Pancreas (tissue), 10 donors: ENCODE measurements around the gene HOXA9. TPM values are rescaled to one million over a fixed set of nuclear protein-coding genes. Genes with fewer than 3 reads are reported as not detected.

Experiments
- ATAC-seq, 4 donors: fragments of 200-7000 bp; cut with Tn5 transposase; one replicate each; pipeline versions ENCODE4 v1.8.0 to v1.9.1; 2020; ENCODE audit warnings: mild to moderate bottlenecking in 4 of 4, moderate library complexity in 4 of 4
- DNase-seq, 6 donors: peaks; one replicate each; pipeline ENCODE4 v3.0.0-alpha.2; 2020
- FAIRE-seq: peaks from 2 replicates; lab custom pipeline; 2012; peaks lifted over from hg19 to GRCh38; lab: Jason Lieb, UNC
- H3K27ac ChIP-seq, 4 donors: fragments of 200-600 bp; sonication (generic); 1 replicate in 3 of 4; 2 replicates in 1 of 4; pipeline versions ENCODE4 v1.5.0 to v1.8.0; 2020
- H3K27me3 ChIP-seq, 4 donors: fragments of 200-600 bp; one replicate each; pipeline ENCODE4 v1.8.0; 2021
- H3K36me3 ChIP-seq, 3 donors: fragments of 200-600 bp; sonication (generic) in 1 of 3; one replicate each; pipeline versions ENCODE4 v1.5.0 to v1.8.0; 2020 to 2021
- H3K4me1 ChIP-seq, 3 donors: fragments of 200-600 bp; one replicate each; pipeline ENCODE4 v1.8.0; 2021
- H3K4me3 ChIP-seq, 4 donors: fragments of 200-600 bp; sonication (generic) in 2 of 4; one replicate each; pipeline versions ENCODE4 v1.5.0 to v1.8.0; 2020 to 2021
- H3K9me3 ChIP-seq, 4 donors: fragments of 200-600 bp; one replicate each; pipeline ENCODE4 v1.8.0; 2021
- CTCF ChIP-seq, 4 donors: fragments of 200-600 bp; sonication (generic) in 3 of 4; IDR thresholded peaks; one replicate each; pipeline versions ENCODE4 v1.5.0 to v1.8.0; 2021; ENCODE audit warnings: antibody characterized with exemption in 4 of 4
- WGBS, 2 donors: extraction: QIAGEN DNeasy Blood & Tissue Kit; methylation state at CpG; one replicate each; pipeline ENCODE4 v1.1.7; 2013; 5-methylcytosine and 5-hydroxymethylcytosine counted together
- intact Hi-C, 3 donors: fragments of 100-400 bp; cut with DNase I; formaldehyde crosslinking; loops; one replicate each; pipeline versions ENCODE4 v1.11.1 to v1.14.2; 2022
- polyA plus RNA-seq, 2 donors: library from polyadenylated mRNA; stranded (reverse); fragments of 200-250 nt; gene quantifications; one replicate each; pipeline ENCODE4 v1.2.3, GENCODE V29; 2013
- total RNA-seq, 6 donors: library from RNA; stranded (reverse); fragmentation: NEBNext Ultra II Directional in 4 of 6; extraction: Animal tissue kit (Norgen Biotek cat#: 25700) in 4 of 6; gene quantifications; one replicate each; pipeline versions ENCODE4 v1.2.1 to v1.2.4, GENCODE V29; 2021 to 2023
- donor health status: healthy with polysubstance abuse.
- donor health status: DM: no; HTN: no; CAD: no; lungs with moderate emphysema.
- donor health status: DM: no; HTN: no; CAD: no.
- donor health status: control.
- donor health status: control.
- donor health status: Bipolar disorder and iron deficiency.
- donor health status: DM: yes; HTN: yes; CAD: no.
- donor health status: DM: no; HTN: no; CAD: no.
- donor health status: DM: no; HTN: no; CAD: no.
- donor health status: DM: yes; HTN: yes; CAD: no.

The HOXA9 gene
- total and polyA plus RNA-seq, 8 donors, result 0.09 to 0.13 TPM; not detected in 6

DNA sequence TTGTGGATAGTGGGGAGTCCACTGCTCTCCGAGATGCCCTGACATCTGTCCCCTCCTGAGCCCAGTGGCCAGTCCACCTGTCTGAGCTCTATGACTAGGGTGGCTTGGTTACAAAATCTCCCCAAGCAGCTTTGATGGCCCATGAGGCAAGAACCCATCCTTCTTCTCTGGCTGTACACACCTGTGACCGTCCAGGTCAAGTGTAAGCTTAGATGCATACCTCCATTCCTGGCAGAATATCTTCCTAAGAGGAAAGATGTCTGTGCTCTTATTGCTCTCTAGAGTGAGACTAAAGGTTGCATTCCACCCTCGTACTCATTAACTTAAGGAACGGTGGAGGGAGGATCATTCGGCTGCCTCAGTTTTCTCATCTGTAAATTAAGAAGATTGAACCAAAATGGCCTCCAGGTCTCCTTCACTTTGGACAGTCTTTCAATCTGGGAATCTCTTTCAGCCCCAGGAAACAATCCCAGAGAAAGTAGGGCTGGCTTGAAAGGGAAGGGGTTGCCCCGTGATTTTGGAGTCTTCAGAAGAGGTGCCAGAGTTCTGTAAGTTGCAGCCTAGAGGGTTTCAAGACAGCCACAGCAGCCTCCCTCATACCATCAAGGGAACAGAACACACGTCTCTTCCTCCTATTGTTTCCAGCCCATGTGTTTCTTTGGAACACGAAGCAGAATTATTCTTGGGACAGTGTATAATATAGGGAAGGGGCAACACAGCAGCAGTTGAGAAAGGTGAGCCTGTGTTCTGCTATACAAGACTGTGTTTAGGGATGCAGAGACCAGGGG, 40.2 kb downstream of the HOXA9 start:
- Histone ChIP-seq H3K4me3 (no peak overlapping the region), H3K27ac (no peak overlapping the region), H3K4me1 (peaks cover 0 to 3% (median 0%) of the 10 kb centered on the region in 3 donors), H3K27me3 (peaks cover 0 to 62% (median 4%) of the 10 kb centered on the region in 4 donors), H3K9me3 (no peaks in the 10 kb centered on the region), H3K36me3 (no peaks in the 10 kb centered on the region)
- ATAC-seq (no peak), FAIRE-seq (no peak), DNase-seq (no peak)
- intact Hi-C loops, result no loop called here
- TF ChIP-seq CTCF (IDR thresholded peaks at IDR 0.05), result no peak
- WGBS, 2 donors, result 31 to 37% methylated on average over 8 of the region's 8 CpGs

DNA sequence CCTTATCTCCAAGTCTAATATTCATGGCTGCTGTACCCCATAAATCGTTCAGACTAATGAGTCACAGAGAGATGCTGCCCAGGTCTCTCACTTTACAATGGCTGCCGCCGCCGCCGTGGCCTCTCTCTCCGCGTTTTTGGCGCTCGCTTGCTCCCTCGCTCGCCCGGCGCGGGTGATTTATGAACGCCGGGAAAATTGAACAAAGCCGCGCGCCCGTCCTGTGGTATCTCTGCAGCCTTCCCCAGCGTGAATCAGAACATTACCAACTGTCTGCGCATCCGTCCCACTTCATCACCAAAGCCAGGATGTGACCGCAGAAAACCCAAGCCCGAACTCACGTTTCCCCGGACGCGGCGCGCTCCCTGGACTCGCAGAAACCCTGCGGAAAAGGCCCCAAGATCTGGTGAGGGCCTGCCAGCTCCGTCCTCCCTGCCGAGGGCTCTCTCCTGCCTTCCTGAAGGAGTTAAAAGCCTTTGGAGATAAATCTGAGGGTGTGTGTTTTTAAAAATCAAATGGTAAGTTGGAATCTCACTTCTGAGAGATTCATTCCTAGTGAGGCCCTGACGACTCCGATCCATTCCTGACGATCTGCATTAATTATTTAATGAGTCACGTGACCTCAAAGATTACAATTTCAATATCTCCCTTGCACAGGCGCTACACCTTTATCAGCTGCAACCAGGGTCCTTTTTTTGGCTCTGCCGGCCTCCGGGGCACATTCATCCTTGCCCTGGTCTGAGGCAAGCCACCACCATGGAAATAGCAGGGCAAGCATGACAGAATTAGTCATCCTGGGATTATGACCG, 41.0 kb downstream of the HOXA9 start:
- WGBS, 2 donors, result 16 to 34% methylated on average over 43 of the region's 43 CpGs
- Histone ChIP-seq H3K4me1 (peaks cover 0 to 3% (median 0%) of the 10 kb centered on the region in 3 donors), H3K36me3 (no peaks in the 10 kb centered on the region), H3K9me3 (no peaks in the 10 kb centered on the region), H3K27ac (no peak overlapping the region), H3K4me3 (no peak overlapping the region), H3K27me3 (peaks cover 0 to 56% (median 2%) of the 10 kb centered on the region in 4 donors)
- DNase-seq (no peak), FAIRE-seq (no peak), ATAC-seq (peak in 1 of 4 donors; percentile 57)
- intact Hi-C loops, result no loop called here
- no peak for TF ChIP-seq CTCF (IDR thresholded peaks at IDR 0.05)

DNA sequence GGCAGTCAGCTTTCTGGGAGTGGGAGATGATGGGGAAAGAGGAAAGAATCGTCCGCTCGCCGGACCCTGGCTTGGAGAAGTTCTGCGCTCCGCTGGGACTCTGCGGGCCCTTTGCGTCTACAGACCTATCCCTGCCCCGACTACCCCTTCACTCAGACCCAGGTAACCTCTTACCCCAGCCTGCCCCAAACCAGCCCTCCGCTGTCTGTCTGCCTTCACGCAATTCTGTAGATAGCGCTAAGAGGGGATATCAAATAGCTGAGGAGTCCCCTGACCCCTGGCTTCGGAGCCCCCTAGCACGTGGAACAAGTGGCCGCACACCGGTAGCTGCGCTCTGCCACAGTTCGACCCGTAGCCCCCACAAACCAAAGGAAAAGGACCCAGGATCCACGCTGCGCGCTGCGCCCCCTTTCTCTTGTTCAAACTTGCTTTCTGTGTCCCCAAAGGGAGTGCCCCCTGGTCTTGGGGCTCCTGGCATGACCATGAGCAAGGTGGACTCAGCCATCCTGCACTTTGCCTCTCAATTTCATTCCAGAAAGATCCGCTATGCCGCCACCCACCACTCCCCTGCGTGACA, 41.8 kb downstream of the HOXA9 start:
- H3K9me3 ChIP-seq, result no peaks in the 10 kb centered on the region
- 18 to 37% methylated on average over 26 of the region's 26 CpGs for WGBS, 2 donors
- no peak overlapping the region for H3K4me3 ChIP-seq
- intact Hi-C loops, result no loop called here
- no peak overlapping the region for H3K27ac ChIP-seq
- no peaks in the 10 kb centered on the region for H3K36me3 ChIP-seq
- peaks cover 0 to 3% (median 0%) of the 10 kb centered on the region in 3 donors for H3K4me1 ChIP-seq
- no peak for ATAC-seq
- DNase-seq, result no peak
- peaks cover 0 to 51% (median 2%) of the 10 kb centered on the region in 4 donors for H3K27me3 ChIP-seq
- no peak for TF ChIP-seq CTCF (IDR thresholded peaks at IDR 0.05)
- no peak for FAIRE-seq

GRCh38 chr7:27123007-27123476, 42.3 kb downstream of the HOXA9 start:
- ATAC-seq, result peak in 1 of 4 donors; percentile 15
- no peaks in the 10 kb centered on the region for H3K36me3 ChIP-seq
- no peak for TF ChIP-seq CTCF (IDR thresholded peaks at IDR 0.05)
- H3K4me1 ChIP-seq, result peaks cover 0 to 3% (median 0%) of the 10 kb centered on the region in 3 donors
- no peak for FAIRE-seq
- intact Hi-C loops, result no loop called here
- 12 to 13% methylated on average over 14 of the region's 14 CpGs for WGBS, 2 donors
- H3K4me3 ChIP-seq, result no peak overlapping the region
- no peaks in the 10 kb centered on the region for H3K9me3 ChIP-seq
- H3K27me3 ChIP-seq, result peaks cover 0 to 51% (median 2%) of the 10 kb centered on the region in 4 donors
- no peak overlapping the region for H3K27ac ChIP-seq
- DNase-seq, result no peak
